ENCODE measurements around the gene IL19. TPM values are rescaled to one million over a fixed set of nuclear protein-coding genes. Genes with fewer than 3 reads are reported as not detected.

Gene IL19
- total RNA-seq, 1 experiment from 2014 or later, result not detected

- no peak overlapping the region for H3K4ac ChIP-seq (ENCODE audit: low read depth, low read length)
- H3K23ac ChIP-seq (ENCODE audit: insufficient read length, low read depth, low read length), result no peak overlapping the region
- no peak for DNase-seq
- no peaks in the 10 kb centered on the region for H3K23me2 ChIP-seq (ENCODE audit: insufficient read length, low read depth, low read length, poor library complexity, severe bottlenecking)
- H3K27me3 ChIP-seq (ENCODE audit: insufficient read depth, low read length), result no peaks in the 10 kb centered on the region
- no peak overlapping the region for H3K14ac ChIP-seq (ENCODE audit: insufficient read depth, low read length)
- no peaks in the 10 kb centered on the region for H3K9me3 ChIP-seq (ENCODE audit: control insufficient read depth, low read depth, low read length)
- Mint-ChIP-seq H3K36me3 (ENCODE audit: insufficient read depth in 1 of 3, low read depth in 3 of 3) (peaks cover 4 to 38% (median 34%) of the 10 kb centered on the region in 3 experiments; a peak in 6 of 7 replicates), H3K4me3 (no peak overlapping the region), H3K4me1 (no peaks in the 10 kb centered on the region), H3K27ac (no peak overlapping the region; a peak in 1 of 7 replicates), H3K9me3 (no peaks in the 10 kb centered on the region), H3K27me3 (ENCODE audit: low read depth) (no peaks in the 10 kb centered on the region; the same call in 1 of the 2 replicates)
- no peak overlapping the region for H2BK120ac ChIP-seq (ENCODE audit: low read depth, low read length, poor library complexity, severe bottlenecking)
- no peak overlapping the region for H2AK5ac ChIP-seq (ENCODE audit: insufficient read length, low read length)
- no peaks in the 10 kb centered on the region for H3K4me1 ChIP-seq (ENCODE audit: insufficient read depth, low read length)
- H4K20me1 ChIP-seq (ENCODE audit: control insufficient read depth, insufficient read depth, insufficient read length), result no peaks in the 10 kb centered on the region
- no peak overlapping the region for H3K9ac ChIP-seq (ENCODE audit: extremely low read depth, insufficient read length, low read length)
- whole genome bisulfite sequencing (ENCODE audit: extremely low coverage, insufficient read length, low lambda C conversion rate), result no CpG with 5 or more reads among the region's 11 CpGs
- no peak overlapping the region for H3K56ac ChIP-seq (ENCODE audit: insufficient read length, low read depth, low read length)
- H3K79me1 ChIP-seq (ENCODE audit: insufficient read depth, low read depth, low read length, poor library complexity, severe bottlenecking), result no peaks in the 10 kb centered on the region
- H2BK15ac ChIP-seq (ENCODE audit: low read depth, low read length), result no peak overlapping the region
- H4K8ac ChIP-seq (replicated peaks; ENCODE audit: insufficient read length, low read depth, low read length), result no peak overlapping the region
- H4K91ac ChIP-seq (ENCODE audit: insufficient read length, low read depth, low read length), result no peak overlapping the region
- no peak overlapping the region for H3T11ph ChIP-seq (ENCODE audit: low read length)
- no peak overlapping the region for H4K5ac ChIP-seq (ENCODE audit: insufficient read length, low read depth, low read length)
- no peak overlapping the region for H3K27ac ChIP-seq (ENCODE audit: insufficient read length, low read depth, low read length)
- TF ChIP-seq CTCF (conservative IDR thresholded peaks at IDR 0.05), result no peak
- H3K18ac ChIP-seq (ENCODE audit: insufficient read length, low read depth, low read length), result no peak overlapping the region
- no peak overlapping the region for H2BK20ac ChIP-seq (ENCODE audit: low read depth, low read length, poor library complexity, severe bottlenecking)
- no peaks in the 10 kb centered on the region for H3K79me2 ChIP-seq (ENCODE audit: insufficient read depth, low read length)
- no peak overlapping the region for H2BK12ac ChIP-seq (ENCODE audit: insufficient read length, low read depth, low read length)
- no peak overlapping the region for H2AFZ ChIP-seq (ENCODE audit: low read length)
- no peak overlapping the region for H2BK5ac ChIP-seq (ENCODE audit: insufficient read length, low read length)
- no peak overlapping the region for H3K4me2 ChIP-seq (ENCODE audit: insufficient read depth, insufficient read length, low read length)
These were observed 37.6 kb upstream of the IL19 start for GRCh38 chr1:206732992-206733391.

Data from H9 (cell line).